Osteoblast (primary cell): Measurements from ENCODE around the gene ANO7. TPM values are rescaled to one million over a fixed set of nuclear protein-coding genes. Genes with fewer than 3 reads are reported as not detected.

Source experiments
- DNase-seq: peaks from one replicate; pipeline ENCODE4 v3.0.0; 2011; ENCODE audit warnings: low spot score, mixed read lengths; ENCODE audit not compliant: insufficient read length; ENCODE audit errors: missing footprints
- H2AFZ ChIP-seq: 2 replicates; pipeline ENCODE4 v1.6.0; 2011; ENCODE audit warnings: mild to moderate bottlenecking, low read length
- H3K27ac ChIP-seq: 2 replicates; pipeline ENCODE4 v1.5.1; 2011; ENCODE audit warnings: mild to moderate bottlenecking, low read depth, low read length, moderate library complexity
- H3K27me3 ChIP-seq: 2 replicates; pipeline ENCODE4 v1.6.0; 2012; ENCODE audit warnings: mild to moderate bottlenecking, control low read depth, inconsistent platforms, low read length, moderate library complexity; ENCODE audit not compliant: insufficient read depth
- H3K36me3 ChIP-seq: 2 replicates; pipeline ENCODE4 v1.5.1; 2011; ENCODE audit warnings: mild to moderate bottlenecking, low read length, control low read depth, moderate library complexity; ENCODE audit not compliant: insufficient read depth
- H3K4me1 ChIP-seq: 2 replicates; pipeline ENCODE4 v1.5.1; 2011; ENCODE audit warnings: mild to moderate bottlenecking, low read length, control low read depth, moderate library complexity; ENCODE audit not compliant: insufficient read depth
- H3K4me2 ChIP-seq: 2 replicates; pipeline ENCODE4 v1.6.0; 2011; ENCODE audit warnings: mild to moderate bottlenecking, low read length; ENCODE audit not compliant: insufficient read depth
- H3K4me3 ChIP-seq: fragments of 200-600 bp; sonication (generic); 3 replicates; pipeline ENCODE4 v1.5.1; 2012; ENCODE audit warnings: mild to moderate bottlenecking, low read length, inconsistent platforms; ENCODE audit not compliant: insufficient read depth
- H3K79me2 ChIP-seq: 2 replicates; pipeline ENCODE4 v1.6.0; 2012; ENCODE audit warnings: mild to moderate bottlenecking, low read length, control low read depth, inconsistent platforms; ENCODE audit not compliant: insufficient read depth
- H3K9me3 ChIP-seq: 2 replicates; pipeline ENCODE4 v1.5.1; 2011; ENCODE audit warnings: low read depth, low read length, control low read depth
- H4K20me1 ChIP-seq: 2 replicates; pipeline ENCODE4 v1.6.0; 2012; ENCODE audit warnings: mild to moderate bottlenecking, low read length, control low read depth; ENCODE audit not compliant: insufficient read depth
- CTCF ChIP-seq: IDR thresholded peaks from 2 replicates; pipeline ENCODE4 v1.5.1; 2011; ENCODE audit warnings: mild to moderate bottlenecking, low read depth, low read length, moderate library complexity; ENCODE audit errors: extremely low read depth
- total RNA-seq: library from RNA; depleted of rRNA; stranded (reverse); fragments of >200 nt; gene quantifications from 2 replicates; pipeline ENCODE4 v1.2.3, GENCODE V29; 2012

Gene ANO7
- total RNA-seq: 1.2 and 1.8 TPM in 2 replicates

GRCh38 chr2:241188361-241189092 is at the start of gene ANO7:
Gene ANO7 (plus strand): TSS chr2:241188677. CDS start chr2:241190064, 1,387 bp downstream.
- H3K27me3 ChIP-seq: peaks cover 4% of the 10 kb centered on the region
- peak; percentile 53 for DNase-seq
- no peak within 1 kb of the TSS for H2AFZ ChIP-seq
- H3K36me3 ChIP-seq: no peaks in the 10 kb centered on the region
- no peaks in the 10 kb centered on the region for H3K9me3 ChIP-seq
- no peak within 1 kb of the TSS for H3K4me3 ChIP-seq
- no peaks in the 10 kb centered on the region for H4K20me1 ChIP-seq
- no peak within 1 kb of the TSS for H3K27ac ChIP-seq
- no peak within 1 kb of the TSS for H3K4me2 ChIP-seq
- no peaks in the 10 kb centered on the region for H3K79me2 ChIP-seq
- H3K4me1 ChIP-seq: no peaks in the 10 kb centered on the region
- TF ChIP-seq CTCF: no peak

GRCh38 chr2:241139531-241140444 is 48.7 kb upstream of the ANO7 start:
- Histone ChIP-seq H3K9me3 (no peaks in the 10 kb centered on the region), H3K36me3 (no peaks in the 10 kb centered on the region), H3K4me3 (no peak overlapping the region), H3K4me1 (no peaks in the 10 kb centered on the region), H2AFZ (no peak overlapping the region), H4K20me1 (no peaks in the 10 kb centered on the region), H3K79me2 (peaks cover 10% of the 10 kb centered on the region), H3K4me2 (no peak overlapping the region), H3K27me3 (no peaks in the 10 kb centered on the region), H3K27ac (no peak overlapping the region)
- no peak for TF ChIP-seq CTCF
- DNase-seq: no peak

GRCh38 chr2:241140445-241140840 is 48.0 kb upstream of the ANO7 start:
- Histone ChIP-seq H4K20me1 (no peaks in the 10 kb centered on the region), H3K36me3 (no peaks in the 10 kb centered on the region)
- DNase-seq: no peak

More at GRCh38 chr2:241140445-241140840, 48.0 kb upstream of the ANO7 start:
- no peak for TF ChIP-seq CTCF
- Histone ChIP-seq H3K27me3 (no peaks in the 10 kb centered on the region), H3K4me2 (no peak overlapping the region), H3K4me1 (no peaks in the 10 kb centered on the region), H2AFZ (no peak overlapping the region), H3K9me3 (no peaks in the 10 kb centered on the region), H3K79me2 (peaks cover 10% of the 10 kb centered on the region), H3K4me3 (no peak overlapping the region), H3K27ac (no peak overlapping the region)
